Left lung (tissue), 10 donors: ENCODE measurements around the gene PLEKHG4B. TPM values are rescaled to one million over a fixed set of nuclear protein-coding genes. Genes with fewer than 3 reads are reported as not detected.

Source experiments
- ATAC-seq: fragments of 200-7000 bp; cut with Tn5 transposase; one replicate; pipeline ENCODE4 v1.9.1; 2020; ENCODE audit warnings: moderate library complexity
- DNase-seq, 4 donors: peaks; one replicate each; pipeline ENCODE4 v3.0.0-alpha.2; 2013 to 2020
- H3K27ac ChIP-seq, 2 donors: fragments of 200-600 bp; sonication (generic) in 1 of 2; one replicate each; pipeline versions ENCODE4 v1.5.0 to v1.8.0; 2020 to 2021
- H3K27me3 ChIP-seq, 2 donors: fragments of 200-600 bp; sonication (generic) in 1 of 2; one replicate each; pipeline versions ENCODE4 v1.5.0 to v1.8.0; 2020 to 2021
- H3K36me3 ChIP-seq, 2 donors: fragments of 200-600 bp; sonication (generic) in 1 of 2; one replicate each; pipeline versions ENCODE4 v1.5.0 to v1.8.0; 2020 to 2021
- H3K4me1 ChIP-seq, 2 donors: fragments of 200-600 bp; one replicate each; pipeline ENCODE4 v1.8.0; 2021
- H3K4me3 ChIP-seq, 2 donors: fragments of 200-600 bp; sonication (generic) in 1 of 2; one replicate each; pipeline versions ENCODE4 v1.5.0 to v1.8.0; 2020 to 2021; ENCODE audit warnings: mild to moderate bottlenecking in 1 of 2
- H3K9me3 ChIP-seq, 2 donors: fragments of 200-600 bp; sonication (generic) in 1 of 2; one replicate each; pipeline versions ENCODE4 v1.5.0 to v1.8.0; 2020 to 2021
- intact Hi-C, 2 donors: fragments of 100-400 bp; cut with DNase I; formaldehyde crosslinking; loops; one replicate each; pipeline versions ENCODE4 v1.11.2 to v1.14.2; 2022
- polyA plus RNA-seq, 6 donors: library from polyadenylated mRNA; unstranded; fragments of 120-200 nt; gene quantifications; one replicate each; pipeline ENCODE4 v1.2.1, GENCODE V29; 2013; ENCODE audit not compliant: insufficient read length in 6 of 6
- total RNA-seq, 2 donors: library from RNA; stranded (reverse); fragmentation: NEBNext Ultra II Directional; extraction: Animal tissue kit (Norgen Biotek cat#: 25700); gene quantifications; one replicate each; pipeline ENCODE4 v1.2.1, GENCODE V29; 2021
- TF ChIP-seq, protein P1 (sequence below), 2 donors: fragments of 200-600 bp; sonication (generic) in 1 of 2; IDR thresholded peaks; one replicate each; pipeline versions ENCODE4 v1.5.0 to v1.8.0; 2021; ENCODE audit warnings: antibody characterized with exemption in 2 of 2
- donor health status: DM: no; HTN: yes; CAD: no.
- donor health status: DM: no; HTN: no; CAD: no.

The PLEKHG4B gene
- total and polyA plus RNA-seq, 8 donors = 1.2 to 19.5 (median 15.5) TPM

DNA sequence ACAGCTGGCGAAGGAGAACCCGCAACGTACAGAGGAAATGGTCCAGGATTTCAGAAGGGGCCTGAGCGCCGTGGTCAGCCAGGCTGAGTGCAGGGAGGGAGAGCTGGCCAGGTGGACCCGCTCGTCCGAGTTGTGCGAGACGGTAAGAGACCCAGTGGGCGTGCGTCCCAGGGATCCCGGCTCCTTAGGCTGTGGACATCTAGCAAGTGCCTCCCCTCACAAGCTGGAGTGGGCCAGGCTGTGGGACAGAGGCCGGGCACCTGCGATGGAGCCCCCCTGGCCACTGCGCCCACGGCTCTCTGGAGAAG, 69.8 kb downstream of the PLEKHG4B start:
- TF ChIP-seq, protein P1, sequence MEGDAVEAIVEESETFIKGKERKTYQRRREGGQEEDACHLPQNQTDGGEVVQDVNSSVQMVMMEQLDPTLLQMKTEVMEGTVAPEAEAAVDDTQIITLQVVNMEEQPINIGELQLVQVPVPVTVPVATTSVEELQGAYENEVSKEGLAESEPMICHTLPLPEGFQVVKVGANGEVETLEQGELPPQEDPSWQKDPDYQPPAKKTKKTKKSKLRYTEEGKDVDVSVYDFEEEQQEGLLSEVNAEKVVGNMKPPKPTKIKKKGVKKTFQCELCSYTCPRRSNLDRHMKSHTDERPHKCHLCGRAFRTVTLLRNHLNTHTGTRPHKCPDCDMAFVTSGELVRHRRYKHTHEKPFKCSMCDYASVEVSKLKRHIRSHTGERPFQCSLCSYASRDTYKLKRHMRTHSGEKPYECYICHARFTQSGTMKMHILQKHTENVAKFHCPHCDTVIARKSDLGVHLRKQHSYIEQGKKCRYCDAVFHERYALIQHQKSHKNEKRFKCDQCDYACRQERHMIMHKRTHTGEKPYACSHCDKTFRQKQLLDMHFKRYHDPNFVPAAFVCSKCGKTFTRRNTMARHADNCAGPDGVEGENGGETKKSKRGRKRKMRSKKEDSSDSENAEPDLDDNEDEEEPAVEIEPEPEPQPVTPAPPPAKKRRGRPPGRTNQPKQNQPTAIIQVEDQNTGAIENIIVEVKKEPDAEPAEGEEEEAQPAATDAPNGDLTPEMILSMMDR (IDR thresholded peaks at IDR 0.05) = no peak
- DNase-seq (no peak), ATAC-seq (no peak)
- H3K4me3 ChIP-seq = no peak overlapping the region
- H3K9me3 ChIP-seq = no peaks in the 10 kb centered on the region
- H3K27me3 ChIP-seq = peaks cover 0 to 13% of the 10 kb centered on the region in 2 donors
- no peaks in the 10 kb centered on the region for H3K4me1 ChIP-seq
- no peaks in the 10 kb centered on the region for H3K36me3 ChIP-seq
- H3K27ac ChIP-seq = no peak overlapping the region
- intact Hi-C loops = no loop called here

- no peaks in the 10 kb centered on the region for H3K9me3 ChIP-seq
- no peak overlapping the region for H3K4me3 ChIP-seq
- TF ChIP-seq, protein P1 (IDR thresholded peaks at IDR 0.05) = no peak
- intact Hi-C loops = no loop called here
- ATAC-seq (no peak), DNase-seq (no peak)
- no peak overlapping the region for H3K27ac ChIP-seq
- H3K4me1 ChIP-seq = no peaks in the 10 kb centered on the region
- no peaks in the 10 kb centered on the region for H3K36me3 ChIP-seq
- peaks cover 0 to 13% of the 10 kb centered on the region in 2 donors for H3K27me3 ChIP-seq
Measured at GRCh38 chr5:162190-162564, 70.2 kb downstream of the PLEKHG4B start.

DNA sequence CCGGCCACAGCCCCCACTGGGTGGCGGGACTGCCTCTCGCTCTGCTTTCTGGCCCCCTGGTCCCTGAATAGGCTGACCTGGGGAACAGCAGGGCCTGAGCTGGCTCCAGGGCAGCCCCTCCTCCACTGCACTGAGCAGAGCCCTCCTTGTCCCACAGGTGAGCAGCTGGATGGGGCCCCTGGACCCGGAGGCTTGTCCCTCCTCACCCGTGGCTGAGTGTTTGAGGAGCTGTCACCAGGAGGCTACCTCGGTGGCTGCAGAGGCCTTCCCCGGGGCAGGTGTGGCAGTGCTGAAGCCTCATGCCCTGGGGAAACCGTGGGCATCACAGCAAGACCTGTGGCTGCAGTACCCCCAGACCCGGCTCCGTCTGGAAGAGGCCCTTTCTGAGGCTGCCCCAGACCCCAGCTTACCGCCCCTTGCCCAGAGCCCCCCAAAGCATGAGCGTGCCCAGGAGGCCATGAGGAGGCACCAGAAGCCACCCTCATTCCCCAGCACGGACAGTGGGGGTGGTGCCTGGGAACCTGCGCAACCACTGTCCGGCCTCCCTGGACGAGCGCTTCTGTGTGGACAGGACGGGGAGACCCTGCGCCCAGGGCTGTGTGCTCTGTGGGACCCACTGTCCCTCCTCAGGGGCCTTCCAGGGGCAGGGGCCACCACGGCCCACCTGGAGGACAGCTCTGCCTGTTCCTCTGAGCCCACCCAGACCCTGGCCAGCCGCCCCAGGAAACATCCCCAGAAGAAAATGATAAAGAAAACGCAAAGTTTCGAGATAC, 70.8 kb downstream of the PLEKHG4B start:
- H3K4me3 ChIP-seq = no peak overlapping the region
- no peak for ATAC-seq
- no peaks in the 10 kb centered on the region for H3K4me1 ChIP-seq
- no peak overlapping the region for H3K27ac ChIP-seq
- H3K9me3 ChIP-seq = no peaks in the 10 kb centered on the region
- TF ChIP-seq, protein P1 (IDR thresholded peaks at IDR 0.05) = no peak
- peaks cover 0 to 13% of the 10 kb centered on the region in 2 donors for H3K27me3 ChIP-seq
- intact Hi-C loops = no loop called here
- H3K36me3 ChIP-seq = no peaks in the 10 kb centered on the region
- DNase-seq = no peak

- peaks cover 0 to 13% of the 10 kb centered on the region in 2 donors for H3K27me3 ChIP-seq
- H3K9me3 ChIP-seq = no peaks in the 10 kb centered on the region
- DNase-seq = no peak
- no peak for ATAC-seq
- H3K27ac ChIP-seq = no peak overlapping the region
- intact Hi-C loops = no loop called here
- no peaks in the 10 kb centered on the region for H3K36me3 ChIP-seq
- no peak overlapping the region for H3K4me3 ChIP-seq
- no peaks in the 10 kb centered on the region for H3K4me1 ChIP-seq
- TF ChIP-seq, protein P1 (IDR thresholded peaks at IDR 0.05) = no peak
Measured at GRCh38 chr5:163338-163620, 71.3 kb downstream of the PLEKHG4B start.

DNA sequence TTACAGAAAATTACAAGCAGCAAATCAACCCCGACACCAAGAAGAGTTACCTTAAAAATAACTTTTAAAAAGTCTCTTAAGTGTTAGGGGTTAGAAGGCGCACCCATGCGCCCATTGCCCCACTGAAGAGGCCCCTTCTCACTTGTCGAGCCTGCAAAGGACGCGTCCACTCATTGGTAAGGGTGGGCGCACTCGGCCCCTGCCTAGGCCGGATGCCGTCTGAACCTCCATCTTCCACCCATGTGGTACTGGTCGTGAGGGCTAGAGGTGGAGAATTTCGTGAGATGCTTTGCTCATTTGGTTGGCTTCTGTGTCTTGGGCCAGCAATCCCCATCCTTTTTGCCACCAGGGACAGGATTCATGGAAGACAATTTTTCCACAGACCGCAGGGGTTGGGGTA, 71.9 kb downstream of the PLEKHG4B start:
- ATAC-seq (no peak), DNase-seq (no peak)
- Histone ChIP-seq H3K27ac (no peak overlapping the region), H3K9me3 (no peaks in the 10 kb centered on the region), H3K36me3 (no peaks in the 10 kb centered on the region), H3K4me3 (no peak overlapping the region), H3K4me1 (peaks cover 0 to 3% of the 10 kb centered on the region in 2 donors), H3K27me3 (peaks cover 0 to 10% of the 10 kb centered on the region in 2 donors)
- TF ChIP-seq, protein P1 (IDR thresholded peaks at IDR 0.05) = no peak
- intact Hi-C loops = no loop called here
